WTC11 (cell line): ENCODE data around the gene ARPC1A. TPM values are rescaled to one million over a fixed set of nuclear protein-coding genes. Genes with fewer than 3 reads are reported as not detected.

Experiments
- ATAC-seq: fragments of 200-7000 bp; cut with Tn5 transposase; 2 replicates; pipeline ENCODE4 v1.10.0; 2021; ENCODE audit warnings: mild to moderate bottlenecking, moderate library complexity
- CTCF ChIA-PET: fragments of 300-600 bp; sonication (Branson Sonifier 250); formaldehyde crosslinking; loops from one replicate; lab custom pipeline; 2021; ENCODE audit warnings: antibody characterized with exemption; lab: Charles Lee
- POLR2A ChIA-PET: fragments of 350-600 bp; sonication (Branson Sonifier 250); formaldehyde crosslinking; loops from one replicate; lab custom pipeline; 2021; ENCODE audit warnings: antibody characterized with exemption; lab: Charles Lee
- DNase-seq: peaks from one replicate; pipeline ENCODE4 v3.0.0; 2021; ENCODE audit warnings: low spot score
- H3K27ac Mint-ChIP-seq: 2 replicates; pipeline ENCODE4 v1.8.0; 2021; ENCODE audit warnings: mixed read lengths
- H3K27me3 Mint-ChIP-seq: 2 replicates; pipeline ENCODE4 v1.8.0; 2021; ENCODE audit warnings: low read depth, mild to moderate bottlenecking, moderate library complexity, mixed read lengths
- H3K36me3 Mint-ChIP-seq: 2 replicates; pipeline ENCODE4 v1.8.0; 2021; ENCODE audit warnings: mixed read lengths
- H3K4me1 Mint-ChIP-seq: 2 replicates; pipeline ENCODE4 v1.8.0; 2022; ENCODE audit warnings: mixed read lengths
- H3K4me3 Mint-ChIP-seq: 2 replicates; pipeline ENCODE4 v1.8.0; 2021; ENCODE audit warnings: mild to moderate bottlenecking, moderate library complexity, mixed read lengths
- H3K9me3 Mint-ChIP-seq: 2 replicates; pipeline ENCODE4 v1.8.0; 2021; ENCODE audit warnings: mixed read lengths
- ARID4B ChIP-seq: sonication (generic); formaldehyde crosslinking; IDR thresholded peaks from 2 replicates; pipeline ENCODE4 v1.8.0; 2023; ENCODE audit warnings: missing genetic modification reagents, mild to moderate bottlenecking, borderline replicate concordance
- EMX1 ChIP-seq: fragments of 250-450 bp; sonication (Bioruptor Pico); IDR thresholded peaks from 2 replicates; pipeline ENCODE4 v1.8.0; 2021; ENCODE audit warnings: mild to moderate bottlenecking
- ESRRA ChIP-seq: sonication (generic); formaldehyde crosslinking; IDR thresholded peaks from 2 replicates; pipeline ENCODE4 v1.8.1; 2022; ENCODE audit warnings: mild to moderate bottlenecking, missing genetic modification reagents, borderline replicate concordance
- FOXJ3 ChIP-seq: sonication (generic); formaldehyde crosslinking; IDR thresholded peaks from 2 replicates; pipeline ENCODE4 v1.9.0; 2021; ENCODE audit warnings: missing genetic modification reagents, mild to moderate bottlenecking, borderline replicate concordance
- FOXP1 ChIP-seq: sonication (generic); formaldehyde crosslinking; IDR thresholded peaks from 2 replicates; pipeline ENCODE4 v1.8.0; 2022; ENCODE audit warnings: missing genetic modification reagents, mild to moderate bottlenecking, moderate library complexity, borderline replicate concordance
- FOXP4 ChIP-seq: sonication (generic); formaldehyde crosslinking; IDR thresholded peaks from 2 replicates; pipeline ENCODE4 v1.8.0; 2022; ENCODE audit warnings: mild to moderate bottlenecking, missing genetic modification reagents
- GRHL2 ChIP-seq: fragments of 250-450 bp; sonication (Bioruptor Pico); IDR thresholded peaks from 2 replicates; pipeline ENCODE4 v1.8.0; 2022; ENCODE audit warnings: mild to moderate bottlenecking, moderate library complexity; ENCODE audit not compliant: insufficient replicate concordance, severe bottlenecking
- HMGA2 ChIP-seq: fragments of 250-450 bp; sonication (Bioruptor Pico); IDR thresholded peaks from 2 replicates; pipeline ENCODE4 v1.4.0; 2021; ENCODE audit warnings: mild to moderate bottlenecking, moderate library complexity
- HMGXB4 ChIP-seq: sonication (generic); formaldehyde crosslinking; IDR thresholded peaks from 2 replicates; pipeline ENCODE4 v1.8.1; 2023; ENCODE audit warnings: mild to moderate bottlenecking, moderate library complexity, missing genetic modification reagents
- MAX ChIP-seq: sonication (generic); formaldehyde crosslinking; IDR thresholded peaks from 2 replicates; pipeline ENCODE4 v1.8.0; 2022; ENCODE audit warnings: mild to moderate bottlenecking, missing genetic modification reagents
- ZNF138 ChIP-seq: sonication (generic); formaldehyde crosslinking; conservative IDR thresholded peaks from 2 replicates; pipeline ENCODE4 v1.8.1; 2022; ENCODE audit warnings: mild to moderate bottlenecking, moderate library complexity, missing genetic modification reagents
- ZNF281 ChIP-seq: sonication (generic); formaldehyde crosslinking; IDR thresholded peaks from 2 replicates; pipeline ENCODE4 v1.8.0; 2023; ENCODE audit warnings: mild to moderate bottlenecking, missing genetic modification reagents
- ZNF416 ChIP-seq: fragments of 250-450 bp; sonication (Bioruptor Pico); IDR thresholded peaks from 2 replicates; pipeline ENCODE4 v1.9.0; 2021; ENCODE audit warnings: mild to moderate bottlenecking, inconsistent platforms
- total RNA-seq: library from RNA; stranded (reverse); gene quantifications from 3 replicates; pipeline ENCODE4 v1.2.3, GENCODE V29; 2021
- TF ChIP-seq, protein P1 (sequence below): sonication (generic); formaldehyde crosslinking; IDR thresholded peaks from 2 replicates; pipeline ENCODE4 v1.8.1; 2022; ENCODE audit warnings: mild to moderate bottlenecking, moderate library complexity, missing genetic modification reagents
- TF ChIP-seq, protein P2 (sequence below): fragments of 200-600 bp; IDR thresholded peaks from 2 replicates; pipeline ENCODE4 v1.8.0; 2022; ENCODE audit warnings: antibody characterized with exemption
- TF ChIP-seq, protein P3 (sequence below): fragments of 250-450 bp; sonication (Bioruptor Pico); IDR thresholded peaks from 2 replicates; pipeline ENCODE4 v1.8.0; 2021; ENCODE audit warnings: mild to moderate bottlenecking

Gene ARPC1A
- total RNA-seq, 1 experiment from 2014 or later: 149 TPM

DNA sequence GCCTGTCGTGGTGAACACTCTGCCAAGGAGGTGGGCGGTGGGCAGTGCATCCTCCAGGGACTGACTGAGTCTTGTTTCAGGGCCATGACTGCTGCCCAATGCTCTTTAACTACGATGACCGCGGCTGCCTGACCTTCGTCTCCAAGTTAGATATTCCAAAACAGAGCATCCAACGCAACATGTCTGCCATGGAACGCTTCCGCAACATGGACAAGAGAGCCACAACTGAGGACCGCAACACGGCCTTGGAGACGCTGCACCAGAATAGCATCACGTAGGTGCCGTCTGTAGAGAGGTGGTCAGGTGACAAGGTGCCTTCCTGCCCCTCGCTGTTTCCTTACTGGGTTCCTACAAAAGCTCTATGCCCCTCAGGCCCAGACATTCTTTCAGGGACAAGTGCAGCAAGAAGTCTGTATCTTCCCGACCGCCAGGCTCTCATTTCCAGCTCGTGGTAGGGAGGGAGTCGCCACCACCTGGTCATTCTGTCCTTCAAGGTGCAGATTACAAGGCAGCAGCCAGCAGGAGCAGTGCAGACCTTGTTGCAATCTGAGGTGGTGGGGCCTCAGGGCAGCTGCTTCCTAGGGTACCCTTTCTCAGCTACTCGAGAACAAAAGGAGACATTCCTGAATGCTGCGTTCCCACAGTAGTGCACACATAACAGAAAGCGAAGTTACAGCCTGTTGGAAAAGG is 33.9 kb downstream of the ARPC1A start (continued):
- no peak for TF ChIP-seq FOXP4
- no peak for TF ChIP-seq HMGA2
- TF ChIP-seq FOXP1 (CRISPR knock-in tag): no peak
- no peak for TF ChIP-seq ESRRA (CRISPR knock-in tag)
- TF ChIP-seq HMGXB4 (CRISPR knock-in tag): no peak
- TF ChIP-seq ZNF416 (CRISPR knock-in tag): no peak
- TF ChIP-seq ARID4B (CRISPR knock-in tag): no peak

DNA sequence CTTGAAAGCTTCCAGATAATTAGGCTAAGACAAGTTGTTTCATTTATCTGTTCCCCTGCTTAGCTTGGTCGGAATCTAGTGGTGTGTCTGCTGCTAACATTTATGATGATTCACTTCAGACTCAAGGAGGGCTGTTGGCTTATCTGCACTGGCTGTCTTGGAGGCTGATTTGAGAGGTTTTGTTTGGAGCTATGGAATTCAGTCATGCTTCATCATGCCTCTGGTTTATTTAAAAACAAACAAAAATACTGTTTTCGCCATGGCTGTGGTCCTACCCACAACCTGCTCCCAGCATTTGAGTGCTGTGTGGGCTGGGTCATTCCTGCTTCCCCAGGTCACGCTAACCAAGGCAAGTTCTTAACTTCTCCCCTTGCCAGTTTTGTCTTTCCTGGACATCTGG is 37.1 kb downstream of the ARPC1A start:
- no peaks in the 10 kb centered on the region for H3K9me3 Mint-ChIP-seq
- H3K4me3 Mint-ChIP-seq: no peak overlapping the region
- peaks cover 43% of the 10 kb centered on the region for H3K36me3 Mint-ChIP-seq
- ATAC-seq (no peak), DNase-seq (no peak)
- TF ChIP-seq, protein P1, sequence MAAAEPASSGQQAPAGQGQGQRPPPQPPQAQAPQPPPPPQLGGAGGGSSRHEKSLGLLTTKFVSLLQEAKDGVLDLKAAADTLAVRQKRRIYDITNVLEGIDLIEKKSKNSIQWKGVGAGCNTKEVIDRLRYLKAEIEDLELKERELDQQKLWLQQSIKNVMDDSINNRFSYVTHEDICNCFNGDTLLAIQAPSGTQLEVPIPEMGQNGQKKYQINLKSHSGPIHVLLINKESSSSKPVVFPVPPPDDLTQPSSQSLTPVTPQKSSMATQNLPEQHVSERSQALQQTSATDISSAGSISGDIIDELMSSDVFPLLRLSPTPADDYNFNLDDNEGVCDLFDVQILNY (CRISPR knock-in tag): no peak
- TF ChIP-seq EMX1 (CRISPR knock-in tag) (no peak), ZNF281 (CRISPR knock-in tag) (no peak)
- peaks cover 14% of the 10 kb centered on the region for H3K4me1 Mint-ChIP-seq
- ChIA-PET POLR2A (interaction anchor here (0.7 kb wide), 1 partner anchor 68 kb away, joined by 3 read pairs; no protein-coding TSS in a partner anchor), CTCF (interaction anchor here (0.6 to 0.7 kb wide), 2 partner anchors 17 to 24 kb away, joined by 3 to 5 read pairs; no protein-coding TSS in a partner anchor)
- no peak overlapping the region for H3K27ac Mint-ChIP-seq
- H3K27me3 Mint-ChIP-seq: no peaks in the 10 kb centered on the region

GRCh38 chr7:99363286-99363685 is 37.6 kb downstream of the ARPC1A start:
- CTCF ChIA-PET: no interaction called here
- TF ChIP-seq ZNF138 (CRISPR knock-in tag): no peak
- TF ChIP-seq, protein P2, sequence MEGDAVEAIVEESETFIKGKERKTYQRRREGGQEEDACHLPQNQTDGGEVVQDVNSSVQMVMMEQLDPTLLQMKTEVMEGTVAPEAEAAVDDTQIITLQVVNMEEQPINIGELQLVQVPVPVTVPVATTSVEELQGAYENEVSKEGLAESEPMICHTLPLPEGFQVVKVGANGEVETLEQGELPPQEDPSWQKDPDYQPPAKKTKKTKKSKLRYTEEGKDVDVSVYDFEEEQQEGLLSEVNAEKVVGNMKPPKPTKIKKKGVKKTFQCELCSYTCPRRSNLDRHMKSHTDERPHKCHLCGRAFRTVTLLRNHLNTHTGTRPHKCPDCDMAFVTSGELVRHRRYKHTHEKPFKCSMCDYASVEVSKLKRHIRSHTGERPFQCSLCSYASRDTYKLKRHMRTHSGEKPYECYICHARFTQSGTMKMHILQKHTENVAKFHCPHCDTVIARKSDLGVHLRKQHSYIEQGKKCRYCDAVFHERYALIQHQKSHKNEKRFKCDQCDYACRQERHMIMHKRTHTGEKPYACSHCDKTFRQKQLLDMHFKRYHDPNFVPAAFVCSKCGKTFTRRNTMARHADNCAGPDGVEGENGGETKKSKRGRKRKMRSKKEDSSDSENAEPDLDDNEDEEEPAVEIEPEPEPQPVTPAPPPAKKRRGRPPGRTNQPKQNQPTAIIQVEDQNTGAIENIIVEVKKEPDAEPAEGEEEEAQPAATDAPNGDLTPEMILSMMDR: no peak
- TF ChIP-seq, protein P3, sequence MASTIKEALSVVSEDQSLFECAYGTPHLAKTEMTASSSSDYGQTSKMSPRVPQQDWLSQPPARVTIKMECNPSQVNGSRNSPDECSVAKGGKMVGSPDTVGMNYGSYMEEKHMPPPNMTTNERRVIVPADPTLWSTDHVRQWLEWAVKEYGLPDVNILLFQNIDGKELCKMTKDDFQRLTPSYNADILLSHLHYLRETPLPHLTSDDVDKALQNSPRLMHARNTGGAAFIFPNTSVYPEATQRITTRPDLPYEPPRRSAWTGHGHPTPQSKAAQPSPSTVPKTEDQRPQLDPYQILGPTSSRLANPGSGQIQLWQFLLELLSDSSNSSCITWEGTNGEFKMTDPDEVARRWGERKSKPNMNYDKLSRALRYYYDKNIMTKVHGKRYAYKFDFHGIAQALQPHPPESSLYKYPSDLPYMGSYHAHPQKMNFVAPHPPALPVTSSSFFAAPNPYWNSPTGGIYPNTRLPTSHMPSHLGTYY: no peak
- TF ChIP-seq GRHL2 (CRISPR knock-in tag): no peak
- TF ChIP-seq MAX (CRISPR knock-in tag): no peak
- no peak for TF ChIP-seq FOXJ3 (CRISPR knock-in tag)

More at GRCh38 chr7:99363286-99363685, 37.6 kb downstream of the ARPC1A start:
- POLR2A ChIA-PET: no interaction called here
- Mint-ChIP-seq H3K27ac (no peak overlapping the region), H3K27me3 (no peaks in the 10 kb centered on the region), H3K4me1 (peaks cover 14% of the 10 kb centered on the region), H3K4me3 (no peak overlapping the region), H3K9me3 (no peaks in the 10 kb centered on the region), H3K36me3 (peaks cover 38% of the 10 kb centered on the region)
- no peak for DNase-seq
- ATAC-seq: no peak
